GM12873 (cell line): ENCODE measurements around the gene ENC1.

Source experiments
- TF ChIP-seq, protein P1 (sequence below): IDR thresholded peaks from 2 replicates; pipeline ENCODE4 v1.5.1; 2012; ENCODE audit warnings: low read depth, mild to moderate bottlenecking, moderate library complexity, low read length, control low read depth; ENCODE audit not compliant: insufficient read depth; ENCODE audit errors: missing control alignments

The ENC1 gene

DNA sequence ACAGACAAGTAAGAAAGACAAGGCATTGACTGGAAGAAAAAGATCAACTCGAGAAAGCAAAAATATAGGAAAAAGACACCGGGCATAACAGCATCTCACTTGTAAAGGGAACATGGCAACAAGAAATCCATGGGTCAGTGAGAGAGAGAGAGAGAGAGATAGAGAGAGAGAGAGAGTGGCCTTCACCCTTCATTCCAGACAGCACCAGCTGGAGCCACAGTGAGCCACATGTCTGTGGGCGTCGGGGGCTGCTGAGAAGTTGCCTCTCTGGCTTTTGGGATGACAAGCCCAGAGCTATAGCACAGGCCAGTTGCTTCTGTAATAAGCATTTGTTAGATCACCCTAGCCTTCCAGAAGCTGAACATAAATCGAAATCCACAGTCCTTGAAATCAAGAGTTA lies 20.3 kb upstream of the ENC1 start:
- TF ChIP-seq, protein P1, sequence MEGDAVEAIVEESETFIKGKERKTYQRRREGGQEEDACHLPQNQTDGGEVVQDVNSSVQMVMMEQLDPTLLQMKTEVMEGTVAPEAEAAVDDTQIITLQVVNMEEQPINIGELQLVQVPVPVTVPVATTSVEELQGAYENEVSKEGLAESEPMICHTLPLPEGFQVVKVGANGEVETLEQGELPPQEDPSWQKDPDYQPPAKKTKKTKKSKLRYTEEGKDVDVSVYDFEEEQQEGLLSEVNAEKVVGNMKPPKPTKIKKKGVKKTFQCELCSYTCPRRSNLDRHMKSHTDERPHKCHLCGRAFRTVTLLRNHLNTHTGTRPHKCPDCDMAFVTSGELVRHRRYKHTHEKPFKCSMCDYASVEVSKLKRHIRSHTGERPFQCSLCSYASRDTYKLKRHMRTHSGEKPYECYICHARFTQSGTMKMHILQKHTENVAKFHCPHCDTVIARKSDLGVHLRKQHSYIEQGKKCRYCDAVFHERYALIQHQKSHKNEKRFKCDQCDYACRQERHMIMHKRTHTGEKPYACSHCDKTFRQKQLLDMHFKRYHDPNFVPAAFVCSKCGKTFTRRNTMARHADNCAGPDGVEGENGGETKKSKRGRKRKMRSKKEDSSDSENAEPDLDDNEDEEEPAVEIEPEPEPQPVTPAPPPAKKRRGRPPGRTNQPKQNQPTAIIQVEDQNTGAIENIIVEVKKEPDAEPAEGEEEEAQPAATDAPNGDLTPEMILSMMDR = no peak

DNA sequence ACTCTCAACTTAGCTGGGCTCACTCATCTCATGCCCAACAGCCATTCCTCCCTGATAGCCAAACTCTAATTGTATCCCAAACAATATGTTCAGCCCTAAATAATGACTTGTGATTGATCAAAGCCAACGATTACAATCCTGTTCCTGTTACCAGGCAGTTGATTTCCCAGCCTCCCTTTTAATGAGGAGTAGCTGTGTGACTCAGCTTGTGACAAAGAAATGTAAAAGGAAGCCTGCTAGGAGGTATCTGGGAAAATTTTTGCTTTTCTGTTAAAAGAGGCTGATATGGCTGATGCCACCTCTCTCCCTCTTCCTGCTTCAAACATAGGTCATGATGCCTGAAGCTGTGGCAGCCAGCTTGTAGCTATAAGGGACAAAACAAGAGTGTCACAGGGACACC lies 19.6 kb upstream of the ENC1 start:
- TF ChIP-seq, protein P1 = no peak

DNA sequence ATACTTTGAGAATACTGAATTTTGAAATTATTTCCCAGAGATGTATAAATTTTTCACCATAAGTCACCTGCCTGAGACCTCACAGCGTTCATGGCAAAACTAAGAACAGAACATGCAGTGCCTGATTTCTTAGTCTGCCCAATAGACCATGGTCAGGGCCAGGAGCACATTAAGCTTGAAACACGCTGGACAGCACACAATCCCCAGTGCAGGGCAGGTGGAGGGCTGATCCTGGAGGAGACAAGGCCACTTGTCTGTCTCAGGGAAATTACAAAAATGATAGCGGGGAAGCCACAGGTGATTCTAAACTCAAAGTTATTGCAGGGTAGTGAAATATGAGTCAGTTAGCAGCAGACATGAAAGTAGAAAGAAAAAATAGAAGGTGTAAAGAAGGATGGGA lies 18.6 kb upstream of the ENC1 start:
- TF ChIP-seq, protein P1 = no peak

DNA sequence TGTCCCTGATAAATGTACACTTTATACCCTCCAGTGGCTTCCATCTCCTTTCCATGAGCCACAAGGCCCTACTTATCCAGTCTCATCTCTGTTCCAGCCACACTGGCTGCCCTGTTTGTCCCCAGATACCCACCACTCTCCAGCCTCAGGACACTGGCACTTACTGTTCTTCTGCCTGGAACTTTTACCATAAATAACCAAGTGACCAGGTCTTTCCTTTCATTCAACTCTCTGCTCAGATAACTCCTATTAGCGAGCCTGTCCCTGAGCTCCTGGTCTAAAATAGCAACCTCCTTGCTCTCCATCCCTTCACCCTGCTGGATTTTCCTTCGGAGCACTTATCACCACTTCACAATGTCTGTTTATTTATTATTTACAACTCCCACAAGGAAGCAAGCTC lies 16.6 kb upstream of the ENC1 start:
- TF ChIP-seq, protein P1 = no peak

DNA sequence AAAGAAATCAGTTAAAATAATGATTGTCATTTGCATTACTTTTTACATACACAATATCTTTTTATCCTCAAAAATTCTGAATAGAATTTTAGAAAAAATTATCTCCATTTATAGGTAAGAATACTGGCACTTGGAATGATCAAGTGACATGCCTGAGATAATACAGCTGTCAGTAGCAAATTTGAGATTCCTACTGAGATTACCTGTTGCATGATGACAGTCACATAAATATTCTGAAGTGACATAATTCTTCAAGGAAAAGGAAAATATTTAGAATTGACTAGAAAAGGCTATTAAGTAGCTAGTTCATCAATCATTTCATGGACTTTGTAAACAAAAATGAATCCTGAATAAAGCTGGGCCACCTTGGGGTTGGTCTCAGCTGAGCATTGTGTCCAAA lies 15.2 kb upstream of the ENC1 start:
- TF ChIP-seq, protein P1 = no peak

DNA sequence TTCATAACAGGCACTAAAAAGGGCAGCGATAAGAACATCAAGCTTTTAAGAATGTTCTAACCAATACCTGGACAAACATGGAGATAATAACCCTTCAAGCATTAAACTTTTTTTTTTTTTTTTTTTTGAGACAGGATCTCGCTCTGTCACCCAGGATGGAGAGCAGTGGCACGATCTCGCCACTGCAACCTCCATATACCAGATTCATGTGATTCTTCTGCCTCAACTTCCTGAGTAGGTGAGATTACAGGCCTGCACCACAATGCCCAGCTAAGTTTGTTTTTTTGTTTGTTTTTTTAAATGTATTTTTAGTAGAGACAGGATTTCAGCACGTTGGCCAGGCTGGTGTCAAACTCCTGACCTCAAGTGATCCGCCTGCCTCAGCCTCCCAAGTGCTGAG lies 14.7 kb upstream of the ENC1 start:
- TF ChIP-seq, protein P1 = no peak

DNA sequence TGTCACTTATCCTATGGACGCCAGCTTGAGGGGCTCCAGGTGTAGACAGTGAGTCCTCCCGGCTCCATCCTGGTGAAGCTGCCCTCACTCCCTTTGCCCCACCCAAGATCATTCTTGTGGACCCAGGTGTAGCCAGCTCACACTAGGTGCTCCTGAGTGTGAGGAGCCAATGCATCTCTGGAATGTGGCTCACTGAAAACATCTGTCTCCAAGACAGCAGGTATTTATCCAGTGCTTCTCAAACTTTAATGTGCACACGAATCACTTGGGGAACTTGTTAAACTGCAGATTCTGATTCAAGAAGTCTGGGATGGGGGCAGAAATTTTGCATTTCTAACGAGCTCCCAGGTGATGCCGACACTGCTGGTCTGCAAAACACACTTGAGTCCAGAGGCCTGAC lies 13.5 kb upstream of the ENC1 start:
- TF ChIP-seq, protein P1 = no peak
